SK-N-SH treated with all-trans-retinoic acid at 6 μM for 48 hours (cell line): ENCODE results near the gene TMEM45B.

Experiments
- ATAC-seq: fragments of 200-7000 bp; cut with Tn5 transposase; 3 replicates; pipeline ENCODE4 v1.9.1; 2020; ENCODE audit warnings: mild to moderate bottlenecking, moderate library complexity
- ARNTL ChIP-seq: fragments of 450-650 bp; formaldehyde crosslinking; IDR thresholded peaks from 2 replicates; pipeline ENCODE4 v1.5.0; 2020; ENCODE audit warnings: low read depth, mild to moderate bottlenecking, moderate library complexity, borderline replicate concordance
- BACH2 ChIP-seq: fragments of 250-450 bp; sonication (Bioruptor Pico); IDR thresholded peaks from 2 replicates; pipeline ENCODE4 v1.9.0; 2021; ENCODE audit warnings: mild to moderate bottlenecking, borderline replicate concordance
- CSDC2 ChIP-seq: fragments of 250-450 bp; sonication (Bioruptor Pico); IDR thresholded peaks from 2 replicates; pipeline ENCODE4 v1.5.0; 2020; ENCODE audit warnings: mild to moderate bottlenecking, moderate library complexity
- ESRRG ChIP-seq: fragments of 250-450 bp; sonication (Bioruptor Pico); IDR thresholded peaks from 2 replicates; pipeline ENCODE4 v1.6.1; 2021; ENCODE audit warnings: mild to moderate bottlenecking
- GLIS3 ChIP-seq: fragments of 250-450 bp; sonication (Bioruptor Pico); IDR thresholded peaks from 2 replicates; pipeline ENCODE4 v1.5.0; 2020; ENCODE audit warnings: mild to moderate bottlenecking, moderate library complexity
- ISL1 ChIP-seq: fragments of 250-450 bp; sonication (Bioruptor Pico); IDR thresholded peaks from 2 replicates; pipeline ENCODE4 v2.1.2; 2022; ENCODE audit warnings: mild to moderate bottlenecking, moderate library complexity
- OSR1 ChIP-seq: fragments of 250-450 bp; sonication (Bioruptor Pico); IDR thresholded peaks from 2 replicates; pipeline ENCODE4 v1.8.0; 2022; ENCODE audit warnings: moderate library complexity, mild to moderate bottlenecking, inconsistent platforms
- PPARA ChIP-seq: fragments of 250-450 bp; sonication (Bioruptor Pico); IDR thresholded peaks from 2 replicates; pipeline ENCODE4 v1.5.0; 2020; ENCODE audit warnings: mild to moderate bottlenecking, borderline replicate concordance
- RARB ChIP-seq: fragments of 250-450 bp; sonication (Bioruptor Pico); IDR thresholded peaks from 2 replicates; pipeline ENCODE4 v1.8.0; 2021; ENCODE audit warnings: mild to moderate bottlenecking, moderate library complexity
- SNAI2 ChIP-seq: fragments of 250-450 bp; sonication (Bioruptor Pico); IDR thresholded peaks from 2 replicates; pipeline ENCODE4 v1.5.0; 2020; ENCODE audit warnings: mild to moderate bottlenecking, moderate library complexity
- TCF4 ChIP-seq: fragments of 250-450 bp; sonication (Bioruptor Pico); IDR thresholded peaks from 2 replicates; pipeline ENCODE4 v1.8.0; 2021; ENCODE audit warnings: mild to moderate bottlenecking, moderate library complexity, borderline replicate concordance
- TOX ChIP-seq: fragments of 250-450 bp; sonication (Bioruptor Pico); IDR thresholded peaks from 2 replicates; pipeline ENCODE4 v1.8.0; 2021; ENCODE audit warnings: mild to moderate bottlenecking, moderate library complexity, borderline replicate concordance
- ZC3H10 ChIP-seq: fragments of 250-450 bp; sonication (Bioruptor Pico); IDR thresholded peaks from 2 replicates; pipeline ENCODE4 v1.5.1; 2021; ENCODE audit warnings: mild to moderate bottlenecking, moderate library complexity
- ZFP3 ChIP-seq: fragments of 250-450 bp; sonication (Bioruptor Pico); IDR thresholded peaks from 2 replicates; pipeline ENCODE4 v1.5.0; 2020; ENCODE audit warnings: mild to moderate bottlenecking, moderate library complexity
- ZFP30 ChIP-seq: fragments of 450-650 bp; formaldehyde crosslinking; IDR thresholded peaks from 2 replicates; pipeline ENCODE4 v1.5.0; 2022; ENCODE audit warnings: mild to moderate bottlenecking, moderate library complexity
- ZNF70 ChIP-seq: fragments of 450-650 bp; formaldehyde crosslinking; IDR thresholded peaks from 2 replicates; pipeline ENCODE4 v1.5.0; 2020; ENCODE audit warnings: mild to moderate bottlenecking, moderate library complexity
- ZNF8 ChIP-seq: fragments of 450-650 bp; formaldehyde crosslinking; IDR thresholded peaks from 2 replicates; pipeline ENCODE4 v1.5.0; 2020; ENCODE audit warnings: mild to moderate bottlenecking, moderate library complexity
- TF ChIP-seq, protein P1 (sequence below): fragments of 250-450 bp; sonication (Bioruptor Pico); IDR thresholded peaks from 2 replicates; pipeline ENCODE4 v1.5.1; 2020; ENCODE audit warnings: low read depth, mild to moderate bottlenecking, moderate library complexity
- TF ChIP-seq, protein P2 (sequence below): fragments of 250-450 bp; sonication (Bioruptor Pico); IDR thresholded peaks from 2 replicates; pipeline ENCODE4 v1.8.0; 2020; ENCODE audit warnings: mild to moderate bottlenecking, moderate library complexity, borderline replicate concordance
- TF ChIP-seq, protein P3 (sequence below): fragments of 250-450 bp; sonication (Bioruptor Pico); IDR thresholded peaks from 2 replicates; pipeline ENCODE4 v1.8.0; 2021; ENCODE audit warnings: low read depth, mild to moderate bottlenecking, moderate library complexity, borderline replicate concordance
- TF ChIP-seq, protein P4 (sequence below): fragments of 250-450 bp; sonication (Bioruptor Pico); IDR thresholded peaks from 2 replicates; pipeline ENCODE4 v1.5.1; 2021; ENCODE audit warnings: mild to moderate bottlenecking, moderate library complexity
- TF ChIP-seq, protein P5 (sequence below): fragments of 250-450 bp; sonication (Bioruptor Pico); IDR thresholded peaks from 2 replicates; pipeline ENCODE4 v1.5.0; 2020; ENCODE audit warnings: mild to moderate bottlenecking, moderate library complexity

TMEM45B gene

DNA sequence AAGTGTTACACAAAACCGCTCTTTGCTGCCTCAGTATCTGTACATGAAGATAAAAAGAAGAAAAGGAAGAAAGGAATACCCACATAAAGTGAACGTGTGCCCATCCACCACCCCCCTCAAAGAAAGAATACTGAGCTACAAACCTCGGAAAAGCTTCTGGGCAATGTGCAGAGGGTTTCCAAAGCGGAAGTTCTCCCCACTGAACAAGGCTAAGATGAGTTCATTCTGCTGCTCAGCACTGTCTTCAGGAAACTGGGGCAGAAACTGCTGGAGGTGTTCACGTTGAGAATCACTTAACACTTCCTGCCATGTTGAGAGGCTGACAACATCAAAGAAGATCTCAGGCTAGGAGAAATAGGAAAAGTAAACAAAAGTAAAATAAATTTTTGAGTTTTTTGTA is 72.8 kb downstream of the TMEM45B start (continued):
- TF ChIP-seq TCF4 (no peak), ZNF70 (CRISPR knock-in tag) (no peak), ISL1 (CRISPR knock-in tag) (no peak), ZC3H10 (CRISPR knock-in tag) (no peak), OSR1 (CRISPR knock-in tag) (no peak), SNAI2 (CRISPR knock-in tag) (no peak), ESRRG (CRISPR knock-in tag) (no peak), PPARA (CRISPR knock-in tag) (no peak), ZFP3 (CRISPR knock-in tag) (no peak), CSDC2 (CRISPR knock-in tag) (no peak), GLIS3 (no peak), RARB (CRISPR knock-in tag) (no peak), BACH2 (CRISPR knock-in tag) (no peak)
- TF ChIP-seq, protein P1, sequence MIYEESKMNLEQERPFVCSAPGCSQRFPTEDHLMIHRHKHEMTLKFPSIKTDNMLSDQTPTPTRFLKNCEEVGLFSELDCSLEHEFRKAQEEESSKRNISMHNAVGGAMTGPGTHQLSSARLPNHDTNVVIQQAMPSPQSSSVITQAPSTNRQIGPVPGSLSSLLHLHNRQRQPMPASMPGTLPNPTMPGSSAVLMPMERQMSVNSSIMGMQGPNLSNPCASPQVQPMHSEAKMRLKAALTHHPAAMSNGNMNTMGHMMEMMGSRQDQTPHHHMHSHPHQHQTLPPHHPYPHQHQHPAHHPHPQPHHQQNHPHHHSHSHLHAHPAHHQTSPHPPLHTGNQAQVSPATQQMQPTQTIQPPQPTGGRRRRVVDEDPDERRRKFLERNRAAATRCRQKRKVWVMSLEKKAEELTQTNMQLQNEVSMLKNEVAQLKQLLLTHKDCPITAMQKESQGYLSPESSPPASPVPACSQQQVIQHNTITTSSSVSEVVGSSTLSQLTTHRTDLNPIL (CRISPR knock-in tag) = no peak

DNA sequence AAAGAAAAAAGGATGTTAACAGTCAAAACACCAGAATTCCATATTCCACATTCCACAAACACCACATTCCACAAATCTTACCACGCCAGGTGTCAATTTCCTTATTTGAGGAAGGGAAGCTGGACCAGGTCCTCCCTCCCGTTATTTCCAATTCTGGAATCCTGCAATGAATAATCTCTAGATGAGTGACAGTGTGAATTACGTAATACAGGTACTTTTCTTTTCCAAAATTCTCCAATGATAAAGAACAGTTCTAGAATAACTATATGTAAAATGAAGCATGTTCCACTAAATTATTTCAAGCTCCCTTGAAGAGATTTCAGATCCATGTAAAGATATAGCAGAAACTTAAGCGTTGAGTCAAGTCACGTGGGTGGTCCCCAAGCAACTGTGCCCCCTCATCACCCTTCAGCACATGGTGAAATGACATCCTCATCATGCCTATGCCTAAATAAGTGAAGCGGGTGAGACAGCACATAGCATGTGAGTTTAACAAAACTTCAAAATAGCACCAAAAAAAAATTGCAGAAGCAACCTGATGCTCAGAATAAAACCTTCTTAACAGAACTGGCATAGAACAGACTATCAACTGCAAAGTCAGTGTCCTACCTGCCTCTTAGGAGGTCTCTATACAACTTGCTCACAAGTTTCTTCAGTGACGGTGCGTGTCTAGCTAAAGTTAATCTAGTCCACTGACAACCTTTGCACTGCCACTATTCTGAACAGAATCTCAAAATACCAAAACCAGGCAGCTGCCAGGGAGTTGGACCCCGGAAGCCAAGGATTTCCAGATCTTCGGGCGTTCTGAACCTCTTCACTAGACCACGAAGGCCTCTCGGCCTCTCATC is 78.9 kb downstream of the TMEM45B start:
- TF ChIP-seq RARB (CRISPR knock-in tag) (no peak), ZNF70 (CRISPR knock-in tag) (no peak), GLIS3 (no peak)
- TF ChIP-seq, all 23 proteins: peak for 0
- peak; percentile 41 for ATAC-seq

DNA sequence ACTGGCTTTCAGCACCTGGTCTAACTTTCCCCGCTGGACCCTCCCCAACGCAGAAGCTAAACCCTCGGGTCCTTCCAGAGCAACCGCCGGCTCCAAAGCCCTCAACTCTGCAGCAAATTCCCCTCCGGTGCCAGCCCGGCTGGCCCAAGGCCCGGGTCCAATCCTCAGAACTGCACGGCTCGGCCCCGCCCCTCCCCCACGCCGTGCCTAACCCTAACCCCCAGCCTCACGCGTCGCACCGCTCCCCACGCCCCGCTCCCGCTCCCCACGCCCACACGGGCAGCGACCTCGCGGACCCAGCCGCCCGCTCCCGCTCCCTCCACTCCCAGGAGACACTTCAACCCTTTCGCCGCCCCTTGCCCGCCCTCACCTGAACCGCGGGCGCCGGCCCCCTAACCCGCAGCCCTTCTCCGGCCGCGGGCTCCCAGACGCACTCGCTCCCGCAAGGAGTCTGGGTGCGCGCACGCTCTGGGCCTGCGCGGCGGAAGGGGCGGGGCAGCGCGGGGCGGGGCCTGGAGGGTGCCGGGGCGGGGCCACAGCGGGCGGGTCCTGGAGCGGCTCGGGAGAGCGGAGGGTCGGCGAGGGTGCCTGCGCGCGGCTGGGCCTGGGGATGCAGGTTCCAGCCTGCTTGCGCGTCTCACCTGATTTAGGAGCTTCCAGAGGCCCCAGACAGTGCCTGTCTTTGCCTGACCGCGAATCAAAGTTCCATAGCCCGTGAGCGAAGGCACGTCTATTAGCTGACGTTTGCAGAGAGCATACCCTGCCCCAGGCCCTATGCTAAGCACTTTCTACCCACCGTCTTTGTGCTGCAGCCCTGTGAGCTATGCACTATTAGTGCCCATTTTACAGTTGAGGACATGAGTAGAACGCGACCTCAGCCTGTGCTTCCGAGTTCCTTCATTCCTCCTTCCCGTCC is 79.7 kb downstream of the TMEM45B start, which contains the start of gene NFRKB:
Gene NFRKB (minus strand): TSS at position 453 of the 916 bp plus-strand sequence. CDS start 2,729 bp downstream, outside the sequence.
- TF ChIP-seq ESRRG (CRISPR knock-in tag) = no peak
- no peak for TF ChIP-seq RARB (CRISPR knock-in tag)
- no peak for TF ChIP-seq TOX (CRISPR knock-in tag)
- no peak for TF ChIP-seq SNAI2 (CRISPR knock-in tag)
- TF ChIP-seq, protein P2, sequence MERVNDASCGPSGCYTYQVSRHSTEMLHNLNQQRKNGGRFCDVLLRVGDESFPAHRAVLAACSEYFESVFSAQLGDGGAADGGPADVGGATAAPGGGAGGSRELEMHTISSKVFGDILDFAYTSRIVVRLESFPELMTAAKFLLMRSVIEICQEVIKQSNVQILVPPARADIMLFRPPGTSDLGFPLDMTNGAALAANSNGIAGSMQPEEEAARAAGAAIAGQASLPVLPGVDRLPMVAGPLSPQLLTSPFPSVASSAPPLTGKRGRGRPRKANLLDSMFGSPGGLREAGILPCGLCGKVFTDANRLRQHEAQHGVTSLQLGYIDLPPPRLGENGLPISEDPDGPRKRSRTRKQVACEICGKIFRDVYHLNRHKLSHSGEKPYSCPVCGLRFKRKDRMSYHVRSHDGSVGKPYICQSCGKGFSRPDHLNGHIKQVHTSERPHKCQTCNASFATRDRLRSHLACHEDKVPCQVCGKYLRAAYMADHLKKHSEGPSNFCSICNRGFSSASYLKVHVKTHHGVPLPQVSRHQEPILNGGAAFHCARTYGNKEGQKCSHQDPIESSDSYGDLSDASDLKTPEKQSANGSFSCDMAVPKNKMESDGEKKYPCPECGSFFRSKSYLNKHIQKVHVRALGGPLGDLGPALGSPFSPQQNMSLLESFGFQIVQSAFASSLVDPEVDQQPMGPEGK = no peak
- TF ChIP-seq, protein P1 (CRISPR knock-in tag) = no peak
- TF ChIP-seq, protein P3, sequence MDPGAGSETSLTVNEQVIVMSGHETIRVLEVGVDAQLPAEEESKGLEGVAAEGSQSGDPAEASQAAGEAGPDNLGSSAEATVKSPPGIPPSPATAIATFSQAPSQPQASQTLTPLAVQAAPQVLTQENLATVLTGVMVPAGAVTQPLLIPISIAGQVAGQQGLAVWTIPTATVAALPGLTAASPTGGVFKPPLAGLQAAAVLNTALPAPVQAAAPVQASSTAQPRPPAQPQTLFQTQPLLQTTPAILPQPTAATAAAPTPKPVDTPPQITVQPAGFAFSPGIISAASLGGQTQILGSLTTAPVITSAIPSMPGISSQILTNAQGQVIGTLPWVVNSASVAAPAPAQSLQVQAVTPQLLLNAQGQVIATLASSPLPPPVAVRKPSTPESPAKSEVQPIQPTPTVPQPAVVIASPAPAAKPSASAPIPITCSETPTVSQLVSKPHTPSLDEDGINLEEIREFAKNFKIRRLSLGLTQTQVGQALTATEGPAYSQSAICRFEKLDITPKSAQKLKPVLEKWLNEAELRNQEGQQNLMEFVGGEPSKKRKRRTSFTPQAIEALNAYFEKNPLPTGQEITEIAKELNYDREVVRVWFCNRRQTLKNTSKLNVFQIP = no peak
- TF ChIP-seq OSR1 (CRISPR knock-in tag) = no peak
- TF ChIP-seq ARNTL (CRISPR knock-in tag) = no peak
- TF ChIP-seq, protein P4, sequence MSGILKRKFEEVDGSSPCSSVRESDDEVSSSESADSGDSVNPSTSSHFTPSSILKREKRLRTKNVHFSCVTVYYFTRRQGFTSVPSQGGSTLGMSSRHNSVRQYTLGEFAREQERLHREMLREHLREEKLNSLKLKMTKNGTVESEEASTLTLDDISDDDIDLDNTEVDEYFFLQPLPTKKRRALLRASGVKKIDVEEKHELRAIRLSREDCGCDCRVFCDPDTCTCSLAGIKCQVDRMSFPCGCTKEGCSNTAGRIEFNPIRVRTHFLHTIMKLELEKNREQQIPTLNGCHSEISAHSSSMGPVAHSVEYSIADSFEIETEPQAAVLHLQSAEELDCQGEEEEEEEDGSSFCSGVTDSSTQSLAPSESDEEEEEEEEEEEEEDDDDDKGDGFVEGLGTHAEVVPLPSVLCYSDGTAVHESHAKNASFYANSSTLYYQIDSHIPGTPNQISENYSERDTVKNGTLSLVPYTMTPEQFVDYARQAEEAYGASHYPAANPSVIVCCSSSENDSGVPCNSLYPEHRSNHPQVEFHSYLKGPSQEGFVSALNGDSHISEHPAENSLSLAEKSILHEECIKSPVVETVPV = no peak
- TF ChIP-seq ZFP30 (CRISPR knock-in tag) = no peak
- TF ChIP-seq, protein P5, sequence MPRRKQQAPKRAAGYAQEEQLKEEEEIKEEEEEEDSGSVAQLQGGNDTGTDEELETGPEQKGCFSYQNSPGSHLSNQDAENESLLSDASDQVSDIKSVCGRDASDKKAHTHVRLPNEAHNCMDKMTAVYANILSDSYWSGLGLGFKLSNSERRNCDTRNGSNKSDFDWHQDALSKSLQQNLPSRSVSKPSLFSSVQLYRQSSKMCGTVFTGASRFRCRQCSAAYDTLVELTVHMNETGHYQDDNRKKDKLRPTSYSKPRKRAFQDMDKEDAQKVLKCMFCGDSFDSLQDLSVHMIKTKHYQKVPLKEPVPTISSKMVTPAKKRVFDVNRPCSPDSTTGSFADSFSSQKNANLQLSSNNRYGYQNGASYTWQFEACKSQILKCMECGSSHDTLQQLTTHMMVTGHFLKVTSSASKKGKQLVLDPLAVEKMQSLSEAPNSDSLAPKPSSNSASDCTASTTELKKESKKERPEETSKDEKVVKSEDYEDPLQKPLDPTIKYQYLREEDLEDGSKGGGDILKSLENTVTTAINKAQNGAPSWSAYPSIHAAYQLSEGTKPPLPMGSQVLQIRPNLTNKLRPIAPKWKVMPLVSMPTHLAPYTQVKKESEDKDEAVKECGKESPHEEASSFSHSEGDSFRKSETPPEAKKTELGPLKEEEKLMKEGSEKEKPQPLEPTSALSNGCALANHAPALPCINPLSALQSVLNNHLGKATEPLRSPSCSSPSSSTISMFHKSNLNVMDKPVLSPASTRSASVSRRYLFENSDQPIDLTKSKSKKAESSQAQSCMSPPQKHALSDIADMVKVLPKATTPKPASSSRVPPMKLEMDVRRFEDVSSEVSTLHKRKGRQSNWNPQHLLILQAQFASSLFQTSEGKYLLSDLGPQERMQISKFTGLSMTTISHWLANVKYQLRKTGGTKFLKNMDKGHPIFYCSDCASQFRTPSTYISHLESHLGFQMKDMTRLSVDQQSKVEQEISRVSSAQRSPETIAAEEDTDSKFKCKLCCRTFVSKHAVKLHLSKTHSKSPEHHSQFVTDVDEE (CRISPR knock-in tag) = no peak
- TF ChIP-seq ZNF70 (CRISPR knock-in tag) = no peak
- no peak for TF ChIP-seq ZNF8 (CRISPR knock-in tag)
- TF ChIP-seq GLIS3 = no peak
- TF ChIP-seq TCF4 = no peak
- TF ChIP-seq ZFP3 (CRISPR knock-in tag) = no peak
- TF ChIP-seq ZC3H10 (CRISPR knock-in tag) = no peak
- no peak for TF ChIP-seq CSDC2 (CRISPR knock-in tag)
- no peak for TF ChIP-seq ISL1 (CRISPR knock-in tag)
- ATAC-seq = peak; percentile 99
